Tibial nerve (tissue), 3 donors: ENCODE data around the gene WAS.

Experiments
- POLR2A ChIP-seq, 2 donors: fragments of 450-650 bp; IDR thresholded peaks; one replicate each; pipeline ENCODE4 v1.6.1; 2017; ENCODE audit warnings: antibody characterized with exemption in 2 of 2, mild to moderate bottlenecking in 2 of 2, moderate library complexity in 2 of 2
- TF ChIP-seq, protein P1 (sequence below), 5 experiments: fragments of 200-600 bp in 3 of 5; fragments of 450-650 bp in 2 of 5; sonication (generic) in 3 of 5; IDR thresholded peaks; one replicate each; pipeline ENCODE4 v1.5.1; 2016 to 2019; ENCODE audit warnings: antibody characterized with exemption in 5 of 5, mild to moderate bottlenecking in 3 of 5, moderate library complexity in 2 of 5

GRCh38 chrX:48728653-48729052 is 45.1 kb downstream of the WAS start:
- TF ChIP-seq, protein P1, sequence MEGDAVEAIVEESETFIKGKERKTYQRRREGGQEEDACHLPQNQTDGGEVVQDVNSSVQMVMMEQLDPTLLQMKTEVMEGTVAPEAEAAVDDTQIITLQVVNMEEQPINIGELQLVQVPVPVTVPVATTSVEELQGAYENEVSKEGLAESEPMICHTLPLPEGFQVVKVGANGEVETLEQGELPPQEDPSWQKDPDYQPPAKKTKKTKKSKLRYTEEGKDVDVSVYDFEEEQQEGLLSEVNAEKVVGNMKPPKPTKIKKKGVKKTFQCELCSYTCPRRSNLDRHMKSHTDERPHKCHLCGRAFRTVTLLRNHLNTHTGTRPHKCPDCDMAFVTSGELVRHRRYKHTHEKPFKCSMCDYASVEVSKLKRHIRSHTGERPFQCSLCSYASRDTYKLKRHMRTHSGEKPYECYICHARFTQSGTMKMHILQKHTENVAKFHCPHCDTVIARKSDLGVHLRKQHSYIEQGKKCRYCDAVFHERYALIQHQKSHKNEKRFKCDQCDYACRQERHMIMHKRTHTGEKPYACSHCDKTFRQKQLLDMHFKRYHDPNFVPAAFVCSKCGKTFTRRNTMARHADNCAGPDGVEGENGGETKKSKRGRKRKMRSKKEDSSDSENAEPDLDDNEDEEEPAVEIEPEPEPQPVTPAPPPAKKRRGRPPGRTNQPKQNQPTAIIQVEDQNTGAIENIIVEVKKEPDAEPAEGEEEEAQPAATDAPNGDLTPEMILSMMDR (IDR thresholded peaks at IDR 0.05), result no peak
- no peak for TF ChIP-seq POLR2A (IDR thresholded peaks at IDR 0.05)
